Skeletal muscle tissue (tissue), 4 donors: ENCODE results near the gene LRP8. TPM values are rescaled to one million over a fixed set of nuclear protein-coding genes. Genes with fewer than 3 reads are reported as not detected.
A peak's percentile ranks its signal among the peaks of the same experiment; 100 is the strongest.

Experiments used
- H3K27ac ChIP-seq: one replicate; pipeline ENCODE4 v1.7.0; 2013; ENCODE audit warnings: mild to moderate bottlenecking, low read depth, low read length, inconsistent platforms
- H3K27me3 ChIP-seq, 3 donors: one replicate each; pipeline ENCODE4 v1.7.0; 2013; ENCODE audit warnings: low read length in 3 of 3; ENCODE audit not compliant: control insufficient read depth in 3 of 3, insufficient read depth in 3 of 3
- H3K36me3 ChIP-seq, 3 donors: one replicate each; pipeline ENCODE4 v1.7.0; 2013; ENCODE audit warnings: low read length in 3 of 3; ENCODE audit not compliant: control insufficient read depth in 3 of 3, insufficient read depth in 3 of 3
- H3K4me1 ChIP-seq, 3 donors: one replicate each; pipeline ENCODE4 v1.7.0; 2013; ENCODE audit warnings: low read length in 3 of 3, mild to moderate bottlenecking in 3 of 3; ENCODE audit not compliant: control insufficient read depth in 3 of 3, insufficient read depth in 3 of 3
- H3K4me3 ChIP-seq, 3 donors: one replicate each; pipeline ENCODE4 v1.7.0; 2013; ENCODE audit warnings: low read length in 3 of 3
- H3K9ac ChIP-seq, 3 donors: one replicate each; pipeline ENCODE4 v1.7.0; 2013; ENCODE audit warnings: low read length in 3 of 3, mild to moderate bottlenecking in 3 of 3, moderate library complexity in 2 of 3, low read depth in 1 of 3
- H3K9me3 ChIP-seq, 3 donors: one replicate each; pipeline ENCODE4 v1.7.0; 2013; ENCODE audit warnings: low read length in 3 of 3; ENCODE audit not compliant: control insufficient read depth in 3 of 3
- total RNA-seq: library from RNA; depleted of rRNA; stranded (reverse); fragments of >200 nt; gene quantifications from one replicate; pipeline ENCODE4 v1.2.3, GENCODE V29; 2014
- donor health status: Osteomylitis.

The LRP8 gene
- total RNA-seq, 1 donor from 2014 or later, result 1.6 TPM

GRCh38 chr1:53349369-53349835, 21.5 kb upstream of the LRP8 start:
- H3K9me3 ChIP-seq, result no peaks in the 10 kb centered on the region
- peaks cover 0 to 2% (median 0%) of the 10 kb centered on the region in 3 donors for H3K27me3 ChIP-seq
- no peak overlapping the region for H3K27ac ChIP-seq
- H3K36me3 ChIP-seq, result no peaks in the 10 kb centered on the region
- no peak overlapping the region for H3K9ac ChIP-seq
- H3K4me3 ChIP-seq, result no peak overlapping the region
- H3K4me1 ChIP-seq, result no peaks in the 10 kb centered on the region

- H3K4me1 ChIP-seq, result no peaks in the 10 kb centered on the region
- no peaks in the 10 kb centered on the region for H3K9me3 ChIP-seq
These were observed 20.9 kb upstream of the LRP8 start for GRCh38 chr1:53348486-53349368.

GRCh38 chr1:53346814-53347176, 18.9 kb upstream of the LRP8 start:
- Histone ChIP-seq H3K9me3 (no peaks in the 10 kb centered on the region), H3K4me1 (no peaks in the 10 kb centered on the region), H3K36me3 (no peaks in the 10 kb centered on the region)

More at GRCh38 chr1:53348486-53349368, 20.9 kb upstream of the LRP8 start:
- Histone ChIP-seq H3K27me3 (peaks cover 0 to 3% (median 0%) of the 10 kb centered on the region in 3 donors), H3K27ac (no peak overlapping the region), H3K36me3 (no peaks in the 10 kb centered on the region), H3K9ac (no peak overlapping the region), H3K4me3 (no peak overlapping the region)

GRCh38 chr1:53345996-53346813, 18.3 kb upstream of the LRP8 start:
- Histone ChIP-seq H3K4me3 (no peak overlapping the region), H3K9ac (no peak overlapping the region), H3K36me3 (no peaks in the 10 kb centered on the region)

More at GRCh38 chr1:53346814-53347176, 18.9 kb upstream of the LRP8 start:
- no peak overlapping the region for H3K27ac ChIP-seq
- peaks cover 0 to 4% (median 0%) of the 10 kb centered on the region in 3 donors for H3K27me3 ChIP-seq
- H3K9ac ChIP-seq, result no peak overlapping the region
- H3K4me3 ChIP-seq, result no peak overlapping the region

GRCh38 chr1:53344921-53345838, 17.3 kb upstream of the LRP8 start:
- no peak overlapping the region for H3K4me3 ChIP-seq

More at GRCh38 chr1:53345996-53346813, 18.3 kb upstream of the LRP8 start:
- H3K9me3 ChIP-seq, result no peaks in the 10 kb centered on the region
- H3K27me3 ChIP-seq, result peaks cover 0 to 4% (median 0%) of the 10 kb centered on the region in 3 donors
- no peak overlapping the region for H3K27ac ChIP-seq
- H3K4me1 ChIP-seq, result no peaks in the 10 kb centered on the region

GRCh38 chr1:53343831-53344668, 16.2 kb upstream of the LRP8 start:
- Histone ChIP-seq H3K27ac (no peak overlapping the region), H3K36me3 (no peaks in the 10 kb centered on the region), H3K9ac (no peak overlapping the region), H3K4me3 (no peak overlapping the region), H3K27me3 (peaks cover 0 to 9% (median 8%) of the 10 kb centered on the region in 3 donors), H3K4me1 (no peaks in the 10 kb centered on the region), H3K9me3 (no peaks in the 10 kb centered on the region)

More at GRCh38 chr1:53344921-53345838, 17.3 kb upstream of the LRP8 start:
- Histone ChIP-seq H3K9me3 (no peaks in the 10 kb centered on the region), H3K27me3 (peaks cover 0 to 6% (median 5%) of the 10 kb centered on the region in 3 donors), H3K27ac (no peak overlapping the region), H3K9ac (peak overlapping the region in 1 of 3 donors; percentile 33), H3K36me3 (no peaks in the 10 kb centered on the region), H3K4me1 (no peaks in the 10 kb centered on the region)

GRCh38 chr1:53342735-53343470, 15.0 kb upstream of the LRP8 start:
- no peak overlapping the region for H3K27ac ChIP-seq
- no peak overlapping the region for H3K9ac ChIP-seq

GRCh38 chr1:53341961-53342707, 14.3 kb upstream of the LRP8 start:
- H3K4me3 ChIP-seq, result no peak overlapping the region
- peaks cover 0 to 14% (median 8%) of the 10 kb centered on the region in 3 donors for H3K27me3 ChIP-seq
- no peaks in the 10 kb centered on the region for H3K9me3 ChIP-seq
- no peaks in the 10 kb centered on the region for H3K36me3 ChIP-seq
- no peak overlapping the region for H3K9ac ChIP-seq
- H3K4me1 ChIP-seq, result no peaks in the 10 kb centered on the region
- no peak overlapping the region for H3K27ac ChIP-seq

More at GRCh38 chr1:53342735-53343470, 15.0 kb upstream of the LRP8 start:
- H3K27me3 ChIP-seq, result peaks cover 0 to 12% (median 8%) of the 10 kb centered on the region in 3 donors
- H3K4me1 ChIP-seq, result no peaks in the 10 kb centered on the region
- H3K36me3 ChIP-seq, result no peaks in the 10 kb centered on the region
- no peaks in the 10 kb centered on the region for H3K9me3 ChIP-seq
- no peak overlapping the region for H3K4me3 ChIP-seq
